Upper lobe of left lung (tissue), 6 donors: Measurements from ENCODE around the gene LRRN2. TPM values are rescaled to one million over a fixed set of nuclear protein-coding genes. Genes with fewer than 3 reads are reported as not detected.

ENCODE experiments used
- ATAC-seq, 2 donors: fragments of 200-7000 bp; cut with Tn5 transposase; one replicate each; pipeline ENCODE4 v1.9.1; 2022; ENCODE audit warnings: mild to moderate bottlenecking in 2 of 2, moderate library complexity in 2 of 2; ENCODE audit not compliant: low FRiP score in 2 of 2
- DNase-seq, 2 donors: peaks; one replicate each; pipeline ENCODE4 v3.0.0-alpha.2; 2019 to 2020
- H3K27ac ChIP-seq, 4 donors: fragments of 200-600 bp; sonication (generic); one replicate each; pipeline ENCODE4 v1.5.1; 2016 to 2019
- H3K27me3 ChIP-seq, 4 donors: fragments of 200-600 bp; sonication (generic); one replicate each; pipeline ENCODE4 v1.5.1; 2017 to 2019
- H3K36me3 ChIP-seq, 4 donors: fragments of 200-600 bp; sonication (generic); one replicate each; pipeline ENCODE4 v1.5.1; 2016 to 2019
- H3K4me1 ChIP-seq, 4 donors: fragments of 200-600 bp; sonication (generic); one replicate each; pipeline ENCODE4 v1.5.1; 2018 to 2019
- H3K4me3 ChIP-seq, 4 donors: fragments of 200-600 bp; sonication (generic); one replicate each; pipeline ENCODE4 v1.5.1; 2017 to 2019; ENCODE audit warnings: mild to moderate bottlenecking in 2 of 4, moderate library complexity in 1 of 4
- H3K9me3 ChIP-seq, 4 donors: fragments of 200-600 bp; sonication (generic); one replicate each; pipeline ENCODE4 v1.5.1; 2018 to 2019
- EP300 ChIP-seq, 4 donors: sonication (generic); formaldehyde crosslinking; IDR thresholded peaks; one replicate each; pipeline ENCODE4 v1.5.1; 2017; ENCODE audit warnings: antibody characterized with exemption in 4 of 4, control low read depth in 2 of 4
- POLR2A ChIP-seq, 4 donors: fragments of 450-650 bp; IDR thresholded peaks; one replicate each; pipeline ENCODE4 v1.5.1; 2016 to 2017; ENCODE audit warnings: antibody characterized with exemption in 4 of 4, mild to moderate bottlenecking in 2 of 4
- POLR2AphosphoS5 ChIP-seq, 2 donors: sonication (generic); formaldehyde crosslinking; IDR thresholded peaks; one replicate each; pipeline ENCODE4 v1.5.1; 2017; ENCODE audit warnings: antibody characterized with exemption in 2 of 2
- WGBS, 2 donors: methylation state at CpG; one replicate each; pipeline ENCODE4 v1.1.5; 2017 to 2018; 5-methylcytosine and 5-hydroxymethylcytosine counted together
- total RNA-seq, 6 donors: library from RNA; depleted of rRNA in 4 of 6; stranded (reverse); fragments of >200 nt in 4 of 6; gene quantifications; one replicate each; pipeline versions ENCODE4 v1.1.0 to v1.2.1, GENCODE V29; 2016 to 2021
- TF ChIP-seq, protein P1 (sequence below), 6 experiments: fragments of 450-650 bp in 4 of 6; fragments of 200-600 bp in 2 of 6; sonication (generic) in 2 of 6; IDR thresholded peaks; one replicate each; pipeline ENCODE4 v1.5.1; 2016 to 2019; ENCODE audit warnings: antibody characterized with exemption in 6 of 6
- donor health status: DM: no; HTN: no; CAD: no; lungs with moderate emphysema.
- donor health status: DM: no; HTN: yes; CAD: no; lungs with severe emphysema.

Gene LRRN2
- total RNA-seq, 6 donors from 2014 or later = 0.61 to 4.2 (median 2.6) TPM; not detected in 1

DNA sequence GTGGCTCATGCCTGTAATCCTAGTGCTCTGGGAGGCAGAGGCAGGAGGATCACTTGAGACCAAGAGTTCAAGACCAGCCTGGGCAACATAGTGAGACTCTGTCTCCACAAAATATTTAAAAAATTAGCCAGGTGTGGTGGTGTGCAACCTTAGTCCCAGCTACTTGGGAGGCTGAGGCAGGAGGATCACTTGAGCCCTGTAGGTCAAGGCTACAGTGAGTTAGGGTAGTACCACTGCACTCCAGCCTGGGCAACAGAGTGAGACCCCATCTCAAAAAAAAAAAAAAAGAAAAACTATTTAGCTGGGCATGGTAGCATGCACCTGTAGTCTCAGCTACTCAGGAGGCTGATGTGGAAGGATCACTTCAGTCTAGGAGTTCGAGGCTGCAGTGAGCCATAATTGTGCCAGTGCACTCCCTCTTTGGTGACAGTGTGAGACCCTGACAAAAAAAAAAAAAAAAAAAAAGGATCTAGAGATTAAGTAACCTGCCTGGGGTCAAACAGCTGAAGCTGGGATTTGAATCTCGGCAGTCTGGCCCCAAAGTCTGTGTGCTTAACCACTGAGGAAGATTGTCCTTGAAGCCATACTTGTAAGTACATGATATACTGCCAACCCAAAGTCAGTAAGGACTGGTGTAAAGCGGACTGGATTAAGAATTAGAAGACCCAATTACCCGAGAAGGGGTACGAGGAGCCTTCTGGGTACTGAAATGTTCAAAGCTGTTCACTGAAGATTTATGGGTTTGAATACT lies 31.8 kb downstream of the LRRN2 start:
- no peak for ATAC-seq
- no peaks in the 10 kb centered on the region for H3K36me3 ChIP-seq
- no peaks in the 10 kb centered on the region for H3K4me1 ChIP-seq
- no peak overlapping the region for H3K27ac ChIP-seq
- TF ChIP-seq POLR2A (IDR thresholded peaks at IDR 0.05) (no peak), EP300 (IDR thresholded peaks at IDR 0.05) (no peak), POLR2AphosphoS5 (IDR thresholded peaks at IDR 0.05) (no peak)
- TF ChIP-seq, protein P1, sequence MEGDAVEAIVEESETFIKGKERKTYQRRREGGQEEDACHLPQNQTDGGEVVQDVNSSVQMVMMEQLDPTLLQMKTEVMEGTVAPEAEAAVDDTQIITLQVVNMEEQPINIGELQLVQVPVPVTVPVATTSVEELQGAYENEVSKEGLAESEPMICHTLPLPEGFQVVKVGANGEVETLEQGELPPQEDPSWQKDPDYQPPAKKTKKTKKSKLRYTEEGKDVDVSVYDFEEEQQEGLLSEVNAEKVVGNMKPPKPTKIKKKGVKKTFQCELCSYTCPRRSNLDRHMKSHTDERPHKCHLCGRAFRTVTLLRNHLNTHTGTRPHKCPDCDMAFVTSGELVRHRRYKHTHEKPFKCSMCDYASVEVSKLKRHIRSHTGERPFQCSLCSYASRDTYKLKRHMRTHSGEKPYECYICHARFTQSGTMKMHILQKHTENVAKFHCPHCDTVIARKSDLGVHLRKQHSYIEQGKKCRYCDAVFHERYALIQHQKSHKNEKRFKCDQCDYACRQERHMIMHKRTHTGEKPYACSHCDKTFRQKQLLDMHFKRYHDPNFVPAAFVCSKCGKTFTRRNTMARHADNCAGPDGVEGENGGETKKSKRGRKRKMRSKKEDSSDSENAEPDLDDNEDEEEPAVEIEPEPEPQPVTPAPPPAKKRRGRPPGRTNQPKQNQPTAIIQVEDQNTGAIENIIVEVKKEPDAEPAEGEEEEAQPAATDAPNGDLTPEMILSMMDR (IDR thresholded peaks at IDR 0.05) = no peak
- DNase-seq = no peak
- 81 to 91% methylated on average over 5 of the region's 5 CpGs for WGBS, 2 donors
- no peaks in the 10 kb centered on the region for H3K9me3 ChIP-seq
- no peak overlapping the region for H3K4me3 ChIP-seq
- H3K27me3 ChIP-seq = no peaks in the 10 kb centered on the region

DNA sequence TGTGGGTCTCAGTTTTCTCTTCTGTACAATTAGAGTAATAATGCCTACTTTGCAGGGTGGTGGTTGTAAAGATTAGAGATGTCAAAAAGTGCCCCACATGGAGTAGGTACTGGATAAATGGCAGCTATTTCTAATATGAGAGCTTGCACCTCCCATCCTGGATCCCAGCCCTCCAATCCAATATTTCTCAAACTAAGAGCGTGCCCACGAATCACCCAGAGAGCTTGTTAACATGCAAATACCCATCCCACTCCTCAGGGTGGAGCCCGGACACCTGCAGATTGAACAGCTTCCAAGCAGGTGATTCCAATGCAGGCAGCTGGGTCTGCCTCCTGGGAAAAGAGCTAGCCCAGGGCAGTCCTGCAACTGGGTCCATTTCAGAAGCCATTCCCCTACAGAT lies 33.0 kb downstream of the LRRN2 start:
- ATAC-seq (no peak), DNase-seq (no peak)
- H3K36me3 ChIP-seq = no peaks in the 10 kb centered on the region
- no peak overlapping the region for H3K27ac ChIP-seq
- TF ChIP-seq, protein P1 (IDR thresholded peaks at IDR 0.05) = no peak
- TF ChIP-seq EP300 (IDR thresholded peaks at IDR 0.05) (no peak), POLR2AphosphoS5 (IDR thresholded peaks at IDR 0.05) (no peak)
- 36 to 45% methylated on average over 2 to 3 of the region's 3 CpGs for WGBS, 2 donors
- no peaks in the 10 kb centered on the region for H3K4me1 ChIP-seq
- no peaks in the 10 kb centered on the region for H3K9me3 ChIP-seq
- no peaks in the 10 kb centered on the region for H3K27me3 ChIP-seq
- no peak overlapping the region for H3K4me3 ChIP-seq

DNA sequence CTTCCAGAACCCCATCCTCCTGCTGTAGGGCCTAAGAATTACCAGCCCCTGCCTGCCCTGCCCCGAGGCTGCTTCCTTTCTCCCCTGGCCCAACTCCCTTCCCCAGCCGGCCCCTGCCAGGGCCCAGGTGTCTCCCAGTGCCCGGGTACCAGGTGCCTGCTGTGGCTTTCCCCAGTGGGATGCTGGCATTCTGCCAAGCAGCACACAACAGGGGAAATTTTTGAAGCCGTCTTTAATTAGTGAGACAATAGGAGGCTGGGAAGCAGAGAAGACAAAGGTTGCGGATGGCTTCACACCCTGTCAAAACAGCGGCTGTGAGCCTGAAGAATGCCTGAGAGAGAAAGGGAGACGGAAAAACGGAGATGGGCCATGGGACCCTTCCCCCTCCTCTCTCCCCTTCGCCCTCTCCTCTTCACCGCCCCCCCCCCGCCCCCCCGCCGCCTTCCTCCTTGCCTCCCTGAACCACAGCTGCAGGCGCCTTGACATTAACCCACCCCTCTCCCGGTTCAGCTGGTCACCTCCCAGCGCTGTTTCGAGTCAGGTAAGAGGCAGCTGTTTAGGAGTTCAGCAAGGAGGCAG lies 33.6 kb downstream of the LRRN2 start:
- 13 to 22% methylated on average over 11 to 17 of the region's 17 CpGs for whole genome bisulfite sequencing, 2 donors
- Histone ChIP-seq H3K27me3 (no peaks in the 10 kb centered on the region), H3K4me1 (no peaks in the 10 kb centered on the region), H3K36me3 (no peaks in the 10 kb centered on the region), H3K9me3 (no peaks in the 10 kb centered on the region), H3K27ac (no peak overlapping the region), H3K4me3 (no peak overlapping the region)
- ATAC-seq (no peak), DNase-seq (peak in 1 of 2 donors; percentile 32)
- TF ChIP-seq POLR2AphosphoS5 (IDR thresholded peaks at IDR 0.05) (no peak), EP300 (IDR thresholded peaks at IDR 0.05) (no peak)
- TF ChIP-seq, protein P1 (IDR thresholded peaks at IDR 0.05) = no peak

DNA sequence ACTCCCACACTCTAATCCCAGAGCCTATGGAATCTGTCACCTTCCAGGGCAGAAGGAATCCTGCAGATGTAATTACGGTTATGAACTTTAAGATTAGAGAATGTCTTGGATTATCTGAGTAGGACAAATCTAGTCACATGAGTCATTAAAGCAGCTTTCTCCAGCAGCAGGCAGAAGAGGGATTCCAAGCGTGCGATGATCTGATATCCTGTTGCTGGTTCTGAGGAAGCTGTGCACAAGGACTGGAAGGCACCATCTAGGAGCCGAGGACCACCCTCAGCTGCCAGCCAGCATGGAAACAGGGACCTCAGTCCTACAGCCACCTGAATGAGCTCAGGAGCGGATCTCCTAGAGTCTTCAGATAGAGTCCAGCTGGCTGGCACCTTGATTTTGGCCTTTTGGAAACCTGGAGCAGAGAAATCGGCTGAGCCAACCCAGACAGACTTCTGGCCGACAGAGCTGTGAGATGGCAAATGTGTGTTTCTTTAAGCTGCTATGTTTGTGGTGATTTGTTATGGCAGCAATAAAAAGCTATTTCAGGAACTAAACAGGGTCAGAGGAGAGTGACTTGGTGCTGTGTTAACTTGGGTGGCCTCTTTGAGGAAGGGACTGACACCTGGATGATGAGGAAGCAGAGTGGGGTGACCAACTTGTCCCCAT lies 34.5 kb downstream of the LRRN2 start:
- TF ChIP-seq POLR2AphosphoS5 (IDR thresholded peaks at IDR 0.05) (no peak), POLR2A (IDR thresholded peaks at IDR 0.05) (no peak), EP300 (IDR thresholded peaks at IDR 0.05) (no peak)
- TF ChIP-seq, protein P1 (IDR thresholded peaks at IDR 0.05) = no peak
- ATAC-seq (no peak), DNase-seq (no peak)
- Histone ChIP-seq H3K27ac (no peak overlapping the region), H3K4me1 (no peaks in the 10 kb centered on the region), H3K36me3 (no peaks in the 10 kb centered on the region), H3K4me3 (no peak overlapping the region), H3K9me3 (no peaks in the 10 kb centered on the region), H3K27me3 (no peaks in the 10 kb centered on the region)
- WGBS, 2 donors = 67 to 80% methylated on average over 7 of the region's 7 CpGs
